ENCODE measurements around the gene ARSI.

DNA sequence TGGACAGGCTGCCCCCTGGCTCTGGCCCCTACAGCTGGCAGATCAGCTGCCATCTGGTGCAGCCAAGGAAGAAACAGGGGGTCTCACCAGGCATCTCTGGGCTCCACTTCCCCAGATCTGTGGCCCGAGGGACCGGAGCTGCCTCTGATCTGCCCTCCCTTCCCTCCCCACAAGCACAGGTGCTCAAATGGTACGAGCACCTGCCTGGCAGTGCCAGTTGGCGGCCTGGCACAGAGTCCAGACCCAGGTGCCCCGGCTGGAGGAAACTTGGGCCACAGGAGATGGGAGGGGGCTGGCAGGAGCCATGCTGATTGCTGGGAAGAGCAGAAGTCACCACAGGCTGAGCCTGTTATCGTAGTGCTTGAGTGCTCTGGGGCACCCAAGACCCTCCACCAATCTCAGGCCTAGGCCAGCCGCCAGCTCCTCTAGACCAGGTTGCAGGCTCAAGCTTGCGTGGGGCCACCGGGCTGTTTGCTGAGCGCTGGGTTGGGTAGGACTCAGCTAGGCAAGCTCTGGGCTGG is 8.1 kb downstream of the ARSI start:
- TF ChIP-seq RAD21 (conservative IDR thresholded peaks at IDR 0.05 in 1 of 2, IDR thresholded peaks at IDR 0.05 in 1 of 2) (no peak), POLR2A (IDR thresholded peaks at IDR 0.05; ENCODE audit: low read length) (no peak), EP300 (IDR thresholded peaks at IDR 0.05) (no peak)
- TF ChIP-seq, protein P1, sequence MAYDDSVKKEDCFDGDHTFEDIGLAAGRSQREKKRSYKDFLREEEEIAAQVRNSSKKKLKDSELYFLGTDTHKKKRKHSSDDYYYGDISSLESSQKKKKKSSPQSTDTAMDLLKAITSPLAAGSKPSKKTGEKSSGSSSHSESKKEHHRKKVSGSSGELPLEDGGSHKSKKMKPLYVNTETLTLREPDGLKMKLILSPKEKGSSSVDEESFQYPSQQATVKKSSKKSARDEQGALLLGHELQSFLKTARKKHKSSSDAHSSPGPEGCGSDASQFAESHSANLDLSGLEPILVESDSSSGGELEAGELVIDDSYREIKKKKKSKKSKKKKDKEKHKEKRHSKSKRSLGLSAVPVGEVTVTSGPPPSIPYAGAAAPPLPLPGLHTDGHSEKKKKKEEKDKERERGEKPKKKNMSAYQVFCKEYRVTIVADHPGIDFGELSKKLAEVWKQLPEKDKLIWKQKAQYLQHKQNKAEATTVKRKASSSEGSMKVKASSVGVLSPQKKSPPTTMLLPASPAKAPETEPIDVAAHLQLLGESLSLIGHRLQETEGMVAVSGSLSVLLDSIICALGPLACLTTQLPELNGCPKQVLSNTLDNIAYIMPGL (CRISPR knock-in tag; IDR thresholded peaks at IDR 0.05; ENCODE audit: borderline replicate concordance), result no peak
